GM19239 (cell line): Measurements from ENCODE around the gene C12orf43.

ENCODE experiments used
- DNase-seq: peaks from one replicate; pipeline ENCODE4 v3.0.0; 2011; ENCODE audit warnings: low spot score; ENCODE audit not compliant: insufficient read length
- FAIRE-seq: peaks from 2 replicates; lab custom pipeline; 2011; peaks lifted over from hg19 to GRCh38; lab: Jason Lieb, UNC

The C12orf43 gene

GRCh38 chr12:120979862-120980696 lies 36.2 kb downstream of the C12orf43 start:
- DNase-seq (no peak), FAIRE-seq (no peak)

- FAIRE-seq: no peak
These were observed 36.9 kb downstream of the C12orf43 start for GRCh38 chr12:120979220-120979861.

GRCh38 chr12:120978296-120979219 lies 37.7 kb downstream of the C12orf43 start, which contains the start of gene HNF1A:
TSS of gene HNF1A (plus strand) at chr12:120978543. CDS start at chr12:120978769, 226 bp downstream.
- FAIRE-seq (no peak), DNase-seq (no peak)

More at GRCh38 chr12:120979220-120979861, 36.9 kb downstream of the C12orf43 start:
- no peak for DNase-seq

- no peak for DNase-seq
- no peak for FAIRE-seq
These were observed 38.6 kb downstream of the C12orf43 start for GRCh38 chr12:120977531-120978295.

GRCh38 chr12:120972870-120973543 lies 43.3 kb downstream of the C12orf43 start:
- FAIRE-seq: no peak
- DNase-seq: no peak

- peak; percentile 98 for FAIRE-seq
- DNase-seq: peak; percentile 62
These were observed 44.7 kb downstream of the C12orf43 start for GRCh38 chr12:120971299-120972180.

- DNase-seq (no peak), FAIRE-seq (no peak)
These were observed 46.0 kb downstream of the C12orf43 start for GRCh38 chr12:120970310-120970709.

GRCh38 chr12:120965534-120966091 lies 50.7 kb downstream of the C12orf43 start:
- FAIRE-seq (no peak), DNase-seq (no peak)

- DNase-seq (no peak), FAIRE-seq (no peak)
These were observed 52.0 kb downstream of the C12orf43 start for GRCh38 chr12:120964298-120964697.

GRCh38 chr12:120962532-120963020 lies 53.7 kb downstream of the C12orf43 start:
- no peak for DNase-seq
- FAIRE-seq: no peak

- DNase-seq (no peak), FAIRE-seq (no peak)
These were observed 54.4 kb downstream of the C12orf43 start for GRCh38 chr12:120961604-120962531.

- FAIRE-seq: no peak
- no peak for DNase-seq
These were observed 55.6 kb downstream of the C12orf43 start for GRCh38 chr12:120960657-120961056.

GRCh38 chr12:120959111-120959878 lies 57.0 kb downstream of the C12orf43 start:
- FAIRE-seq (no peak), DNase-seq (no peak)

GRCh38 chr12:120956579-120957300 lies 59.5 kb downstream of the C12orf43 start:
- FAIRE-seq: no peak
- no peak for DNase-seq

GRCh38 chr12:120955232-120955631 lies 61.1 kb downstream of the C12orf43 start:
- FAIRE-seq (no peak), DNase-seq (no peak)
